Measurements from ENCODE around the gene MBD2.

MBD2 gene

DNA sequence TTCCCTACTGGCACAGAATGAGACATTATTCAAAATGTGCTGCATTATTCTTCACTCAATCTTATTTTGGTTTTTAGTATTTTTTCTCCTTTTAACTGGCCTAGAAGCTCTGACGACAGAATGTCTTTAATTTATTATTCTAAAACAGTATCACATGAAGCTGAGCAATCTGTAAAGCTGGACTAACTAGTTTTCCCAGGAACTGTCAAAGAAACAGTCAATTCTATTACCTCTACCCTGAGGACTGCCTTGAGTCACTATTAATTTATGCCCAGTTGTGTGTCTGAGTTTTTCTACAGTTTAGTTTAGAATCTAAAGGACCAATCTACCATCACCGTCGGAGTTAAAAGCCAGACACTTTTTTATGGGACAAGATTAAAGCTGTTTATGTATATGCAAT, 31.6 kb downstream of the MBD2 start:
- TF ChIP-seq, protein P1, sequence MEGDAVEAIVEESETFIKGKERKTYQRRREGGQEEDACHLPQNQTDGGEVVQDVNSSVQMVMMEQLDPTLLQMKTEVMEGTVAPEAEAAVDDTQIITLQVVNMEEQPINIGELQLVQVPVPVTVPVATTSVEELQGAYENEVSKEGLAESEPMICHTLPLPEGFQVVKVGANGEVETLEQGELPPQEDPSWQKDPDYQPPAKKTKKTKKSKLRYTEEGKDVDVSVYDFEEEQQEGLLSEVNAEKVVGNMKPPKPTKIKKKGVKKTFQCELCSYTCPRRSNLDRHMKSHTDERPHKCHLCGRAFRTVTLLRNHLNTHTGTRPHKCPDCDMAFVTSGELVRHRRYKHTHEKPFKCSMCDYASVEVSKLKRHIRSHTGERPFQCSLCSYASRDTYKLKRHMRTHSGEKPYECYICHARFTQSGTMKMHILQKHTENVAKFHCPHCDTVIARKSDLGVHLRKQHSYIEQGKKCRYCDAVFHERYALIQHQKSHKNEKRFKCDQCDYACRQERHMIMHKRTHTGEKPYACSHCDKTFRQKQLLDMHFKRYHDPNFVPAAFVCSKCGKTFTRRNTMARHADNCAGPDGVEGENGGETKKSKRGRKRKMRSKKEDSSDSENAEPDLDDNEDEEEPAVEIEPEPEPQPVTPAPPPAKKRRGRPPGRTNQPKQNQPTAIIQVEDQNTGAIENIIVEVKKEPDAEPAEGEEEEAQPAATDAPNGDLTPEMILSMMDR (IDR thresholded peaks at IDR 0.05; ENCODE audit: low read depth, low read length): no peak
- DNase-seq (ENCODE audit: extremely low read depth, low read depth): no peak

DNA sequence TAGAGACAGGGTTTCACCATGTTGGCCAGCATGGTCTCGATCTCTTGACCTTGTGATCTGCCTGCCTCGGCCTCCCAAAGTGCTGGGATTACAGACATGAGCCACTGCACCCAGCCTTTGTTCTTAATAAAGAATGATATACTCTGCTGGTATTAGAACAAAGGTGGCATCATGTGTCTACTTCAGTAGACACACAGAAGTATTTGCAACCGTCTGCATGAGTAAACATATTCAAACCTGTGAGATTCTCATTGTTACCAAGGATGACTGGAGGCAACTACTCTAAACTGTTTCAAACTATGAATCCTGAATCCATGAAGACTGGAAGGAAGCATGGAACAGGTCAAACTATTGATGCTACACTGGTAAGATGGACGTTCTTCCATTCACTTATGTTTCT, 32.1 kb downstream of the MBD2 start:
- TF ChIP-seq, protein P1 (IDR thresholded peaks at IDR 0.05; ENCODE audit: low read depth, low read length): no peak
- DNase-seq (ENCODE audit: extremely low read depth, low read depth): no peak

DNA sequence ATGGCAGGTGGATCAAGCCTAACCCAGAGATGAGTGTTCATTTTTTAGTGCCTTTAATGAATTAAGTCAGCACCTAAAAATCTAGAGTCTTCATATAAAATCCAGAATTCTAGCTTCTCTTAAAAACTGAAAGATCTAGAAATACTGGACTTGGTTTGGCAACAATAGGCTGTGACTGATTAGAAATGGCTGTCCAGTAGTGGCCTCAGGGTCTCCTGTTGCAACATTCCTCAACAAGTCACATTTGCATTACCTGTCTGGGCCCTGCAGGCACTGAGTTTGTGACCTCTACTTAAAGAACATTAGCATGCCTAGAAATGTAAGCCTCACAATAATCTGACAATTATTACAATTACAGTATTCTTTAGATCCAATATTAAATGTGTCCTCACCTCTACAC, 33.1 kb downstream of the MBD2 start:
- TF ChIP-seq, protein P1 (IDR thresholded peaks at IDR 0.05; ENCODE audit: low read depth, low read length): no peak

DNA sequence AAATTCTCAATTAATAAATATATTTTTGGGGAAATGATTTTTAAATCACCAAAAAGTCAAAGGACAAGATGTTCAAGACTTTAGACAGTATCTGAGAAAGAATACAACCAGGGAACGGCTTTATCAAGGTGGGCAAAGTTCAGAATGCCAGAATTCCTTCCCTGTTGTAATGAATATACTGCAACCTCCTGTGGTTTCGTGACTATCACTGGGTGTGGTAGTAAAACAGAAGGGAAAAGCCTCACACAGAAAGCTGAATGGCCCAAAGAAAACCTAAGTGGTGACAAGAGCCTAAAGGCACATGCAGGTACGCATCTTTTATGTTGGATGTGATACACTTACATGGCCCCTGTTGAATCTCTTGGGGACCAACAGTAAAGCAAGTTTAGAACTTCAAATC, 37.1 kb downstream of the MBD2 start:
- DNase-seq (ENCODE audit: extremely low read depth, low read depth): no peak
- TF ChIP-seq, protein P1 (IDR thresholded peaks at IDR 0.05; ENCODE audit: low read depth, low read length): no peak

More for the DNA sequence above, 33.1 kb downstream of the MBD2 start:
- no peak for DNase-seq (ENCODE audit: extremely low read depth, low read depth)

DNA sequence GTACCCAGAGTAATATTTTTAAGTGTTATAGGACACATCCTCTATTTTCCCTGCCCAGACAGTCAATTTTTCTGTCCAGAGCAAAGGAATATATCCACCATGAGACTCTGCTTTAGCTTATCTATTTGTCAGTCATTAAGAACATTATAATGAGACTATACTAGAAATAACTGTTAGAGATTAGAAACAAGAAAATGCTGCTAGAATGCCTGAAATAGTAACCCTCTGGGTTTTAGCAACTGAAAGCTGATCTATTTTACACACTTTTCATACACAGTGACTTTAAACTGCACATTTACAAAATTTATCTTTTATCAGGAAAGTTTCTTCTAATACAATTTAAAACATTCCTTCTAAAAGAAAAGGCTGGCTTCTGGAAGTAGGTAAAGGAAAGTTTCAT, 39.6 kb downstream of the MBD2 start:
- TF ChIP-seq, protein P1 (IDR thresholded peaks at IDR 0.05; ENCODE audit: low read depth, low read length): no peak
- DNase-seq (ENCODE audit: extremely low read depth, low read depth): no peak

DNA sequence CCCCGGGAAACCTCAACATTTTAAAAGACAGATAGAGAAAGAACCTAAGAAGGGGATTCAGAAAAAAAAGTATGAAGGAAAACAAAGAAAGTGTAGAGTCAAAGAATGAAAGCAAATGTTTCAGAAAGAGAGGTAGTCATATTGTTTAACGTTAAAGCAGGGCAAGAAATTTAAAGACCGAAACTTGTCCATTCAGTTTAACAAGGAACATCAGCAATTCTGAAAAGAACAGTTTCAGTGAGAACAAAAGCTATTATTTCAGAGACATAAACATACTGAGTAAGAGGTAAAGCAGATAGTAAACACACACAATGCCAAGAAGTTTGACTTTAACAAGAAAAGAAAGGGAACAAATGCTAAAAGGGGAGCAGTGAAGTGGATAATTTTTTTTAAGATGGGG, 41.1 kb downstream of the MBD2 start:
- no peak for DNase-seq (ENCODE audit: extremely low read depth, low read depth)
- TF ChIP-seq, protein P1 (IDR thresholded peaks at IDR 0.05; ENCODE audit: low read depth, low read length): no peak

DNA sequence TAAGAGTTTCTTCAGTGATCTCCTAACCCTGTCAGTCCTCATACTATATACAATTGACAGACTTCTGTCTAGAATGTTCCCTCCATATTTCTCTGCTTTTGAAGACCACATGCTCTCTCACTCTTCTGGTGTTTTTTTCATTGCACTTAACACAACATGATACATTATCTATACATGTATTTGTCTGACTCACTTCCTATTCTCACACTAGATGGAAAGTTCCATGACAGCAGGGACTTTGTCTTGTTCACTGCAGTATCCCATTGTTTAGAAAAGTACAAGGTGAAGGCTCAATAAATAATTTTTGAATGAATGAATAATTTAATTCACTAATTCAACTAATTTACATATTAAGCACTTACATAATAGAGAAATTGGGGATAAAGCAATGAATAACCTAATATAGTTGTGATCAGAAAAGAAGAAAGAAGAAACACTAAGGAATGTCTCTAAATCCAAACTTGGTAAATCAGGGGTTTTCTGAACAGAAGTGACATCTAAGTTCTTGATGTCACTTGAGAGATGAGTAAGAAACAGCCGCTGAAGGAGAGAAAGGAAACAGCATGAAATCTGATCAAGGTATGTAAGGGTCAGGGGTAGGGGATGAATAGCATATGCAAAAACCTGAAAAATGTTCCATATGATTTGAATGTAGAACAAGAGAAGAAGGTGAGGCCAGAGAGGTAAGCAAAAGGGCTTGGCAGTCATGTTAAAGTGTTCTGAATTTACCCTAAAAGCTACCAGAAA, 42.4 kb downstream of the MBD2 start:
- DNase-seq (ENCODE audit: extremely low read depth, low read depth): no peak
- TF ChIP-seq, protein P1 (IDR thresholded peaks at IDR 0.05; ENCODE audit: low read depth, low read length): no peak
